GM12865 (cell line): ENCODE results near the gene ABHD8.
"Not testable (repeated sequence)": the region's sequence is repeated elsewhere in the genome, so short reads cannot be mapped to it uniquely, and the experiment has no call there.

Experiments used
- DNase-seq: peaks from one replicate; pipeline ENCODE4 v3.0.0; 2010; ENCODE audit warnings: low read depth
- H3K4me3 ChIP-seq: 2 replicates; pipeline ENCODE4 v1.5.1; 2011; ENCODE audit warnings: mild to moderate bottlenecking, low read depth, low read length, control low read depth
- TF ChIP-seq, protein P1 (sequence below): IDR thresholded peaks from 2 replicates; pipeline ENCODE4 v1.5.1; 2011; ENCODE audit warnings: low read length, control low read depth, low read depth, inconsistent platforms; ENCODE audit not compliant: insufficient read depth; ENCODE audit errors: missing control alignments

The ABHD8 gene

DNA sequence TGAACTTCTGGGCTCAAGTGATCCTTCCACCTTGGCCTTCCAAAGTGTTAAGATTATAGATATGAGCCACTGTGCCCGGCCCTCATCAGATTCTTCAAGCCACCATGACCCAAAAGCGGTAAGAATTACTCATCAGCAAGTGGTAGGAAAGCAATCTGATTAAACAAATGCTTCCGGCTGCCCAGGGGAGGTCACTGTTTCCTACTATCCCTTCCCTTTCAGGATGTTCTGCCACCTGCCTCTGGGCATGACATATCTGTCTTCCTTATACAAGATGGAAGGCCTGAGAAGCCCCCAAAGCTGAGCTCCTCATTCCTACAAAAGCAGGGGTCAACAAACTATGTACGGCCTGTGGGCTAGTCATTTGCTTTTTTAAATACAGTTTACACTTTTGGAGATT is 7.0 kb downstream of the ABHD8 start:
- H3K4me3 ChIP-seq, result no peak overlapping the region
- DNase-seq, result no peak
- TF ChIP-seq, protein P1, sequence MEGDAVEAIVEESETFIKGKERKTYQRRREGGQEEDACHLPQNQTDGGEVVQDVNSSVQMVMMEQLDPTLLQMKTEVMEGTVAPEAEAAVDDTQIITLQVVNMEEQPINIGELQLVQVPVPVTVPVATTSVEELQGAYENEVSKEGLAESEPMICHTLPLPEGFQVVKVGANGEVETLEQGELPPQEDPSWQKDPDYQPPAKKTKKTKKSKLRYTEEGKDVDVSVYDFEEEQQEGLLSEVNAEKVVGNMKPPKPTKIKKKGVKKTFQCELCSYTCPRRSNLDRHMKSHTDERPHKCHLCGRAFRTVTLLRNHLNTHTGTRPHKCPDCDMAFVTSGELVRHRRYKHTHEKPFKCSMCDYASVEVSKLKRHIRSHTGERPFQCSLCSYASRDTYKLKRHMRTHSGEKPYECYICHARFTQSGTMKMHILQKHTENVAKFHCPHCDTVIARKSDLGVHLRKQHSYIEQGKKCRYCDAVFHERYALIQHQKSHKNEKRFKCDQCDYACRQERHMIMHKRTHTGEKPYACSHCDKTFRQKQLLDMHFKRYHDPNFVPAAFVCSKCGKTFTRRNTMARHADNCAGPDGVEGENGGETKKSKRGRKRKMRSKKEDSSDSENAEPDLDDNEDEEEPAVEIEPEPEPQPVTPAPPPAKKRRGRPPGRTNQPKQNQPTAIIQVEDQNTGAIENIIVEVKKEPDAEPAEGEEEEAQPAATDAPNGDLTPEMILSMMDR, result no peak

DNA sequence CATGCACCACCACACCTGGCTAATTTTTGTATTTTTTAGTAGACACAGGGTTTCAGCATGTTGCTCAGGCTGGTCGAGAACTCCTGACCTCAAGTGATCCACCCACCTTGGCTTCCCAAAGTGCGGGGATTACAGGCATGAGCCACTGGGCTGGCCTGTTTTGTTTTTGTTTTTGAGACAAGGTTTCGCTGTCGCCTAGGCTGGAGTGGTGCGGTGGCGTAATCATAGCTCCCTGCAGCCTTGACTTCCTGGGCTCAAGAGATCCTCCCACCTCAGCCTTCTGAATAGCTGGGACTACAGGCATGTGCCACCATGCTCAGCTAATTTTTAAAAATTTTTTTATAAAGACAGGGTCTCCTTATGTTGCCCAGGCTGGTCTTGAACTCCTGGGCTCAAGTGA is 7.7 kb downstream of the ABHD8 start:
- not testable (repeated sequence) for DNase-seq, H3K4me3 ChIP-seq

DNA sequence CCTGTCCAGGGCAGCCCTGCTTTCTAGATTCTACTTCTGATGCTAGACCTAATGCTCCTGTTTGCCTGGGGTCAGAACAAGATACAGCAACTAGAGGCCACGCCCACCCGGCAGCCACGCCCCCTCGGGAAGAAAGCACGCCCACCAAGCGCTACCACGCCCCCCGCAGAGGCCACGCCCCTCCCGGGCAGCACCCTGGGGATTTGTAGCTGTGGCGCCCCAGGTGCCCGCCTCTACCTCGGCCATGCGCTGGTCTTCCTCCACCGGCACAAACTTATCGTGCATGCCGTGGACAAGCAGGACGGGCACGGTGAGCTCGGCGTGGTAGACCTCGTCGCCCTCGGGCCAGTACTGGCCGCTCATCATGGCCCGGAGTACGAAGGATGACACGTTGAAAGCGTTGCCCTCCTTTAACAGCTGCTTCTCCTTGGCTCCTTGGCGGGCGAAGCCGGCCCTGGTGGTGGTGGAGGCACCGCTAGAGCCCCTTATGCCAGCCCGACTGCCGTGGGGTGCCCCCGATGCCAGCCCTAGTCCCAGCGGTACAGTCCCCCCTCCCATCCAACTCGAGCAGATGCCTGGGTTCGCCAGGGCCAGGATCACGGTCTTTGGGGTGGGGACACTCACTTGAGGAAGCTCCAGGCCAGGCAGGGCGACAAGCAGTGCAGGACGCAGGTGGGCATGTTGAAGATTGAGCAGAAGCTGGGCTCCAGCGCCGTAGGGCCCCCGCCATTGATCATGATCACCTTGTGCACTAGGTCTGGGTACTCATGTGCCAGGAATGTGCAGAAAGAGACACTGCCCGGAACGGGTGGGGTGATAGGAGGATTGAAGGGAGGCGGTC is 9.0 kb downstream of the ABHD8 start:
- peak; percentile 69 for DNase-seq
- no peak overlapping the region for H3K4me3 ChIP-seq
- TF ChIP-seq, protein P1, result no peak

DNA sequence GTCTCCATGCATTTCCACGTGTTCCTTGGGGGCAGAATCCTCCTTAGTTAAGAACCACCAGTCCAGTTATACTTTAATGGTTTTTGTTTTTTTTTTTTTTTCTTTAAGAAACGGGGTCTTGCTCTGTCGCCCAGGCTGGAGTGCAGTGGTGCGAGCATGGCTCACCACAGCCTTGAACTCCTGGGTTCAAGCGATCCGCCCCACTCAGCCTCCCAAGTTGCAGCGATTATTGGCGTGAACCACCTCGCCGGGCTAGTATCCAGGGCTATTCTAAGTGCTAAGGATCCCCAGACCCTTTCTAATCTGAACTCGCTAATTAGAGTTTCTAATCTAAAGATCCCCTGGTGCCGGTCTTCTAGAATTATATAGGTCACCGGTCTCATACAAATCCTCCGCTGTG is 9.6 kb downstream of the ABHD8 start:
- DNase-seq, result no peak
- TF ChIP-seq, protein P1, result no peak
- H3K4me3 ChIP-seq, result no peak overlapping the region

DNA sequence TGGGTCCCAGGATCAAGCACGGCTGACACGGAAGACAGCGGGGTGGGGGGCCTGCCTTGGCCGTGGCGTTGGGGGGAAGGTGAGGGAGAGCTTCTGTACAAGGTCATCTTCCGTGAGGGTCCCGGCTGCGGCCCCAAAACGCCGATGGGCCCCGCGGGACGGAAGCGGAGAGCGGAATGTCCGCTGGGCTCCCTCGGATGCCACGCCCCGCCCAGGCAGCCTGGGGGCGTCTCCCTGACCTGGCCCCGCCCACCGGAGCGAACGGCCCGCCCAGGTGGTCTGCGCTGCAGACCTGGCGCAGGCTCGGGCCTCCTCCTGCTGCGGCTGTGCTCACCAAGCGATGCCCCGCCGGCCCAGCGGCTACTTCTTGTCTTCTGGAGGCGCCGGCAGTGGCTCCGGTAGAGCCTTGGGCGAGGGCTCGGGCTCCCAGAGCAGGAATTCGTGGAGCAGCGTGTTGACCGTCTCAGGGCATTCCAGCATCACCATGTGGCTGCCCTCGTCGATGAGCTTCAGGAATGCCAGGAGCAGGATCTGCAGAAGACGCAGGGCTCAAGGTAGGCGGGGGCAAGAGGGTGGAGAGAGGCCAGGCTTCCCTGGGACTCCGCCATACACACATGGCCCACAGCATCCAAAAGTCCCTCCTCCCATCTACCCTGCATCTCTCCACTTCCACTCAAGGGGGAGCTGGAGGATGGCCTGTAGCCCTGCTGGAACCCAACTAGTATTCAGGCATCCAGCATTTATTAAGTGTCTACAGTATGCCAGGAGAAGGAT is 10.7 kb downstream of the ABHD8 start:
- TF ChIP-seq, protein P1, result peak; percentile 84
- H3K4me3 ChIP-seq, result peak overlapping the region; percentile 51
- DNase-seq, result peak; percentile 90

DNA sequence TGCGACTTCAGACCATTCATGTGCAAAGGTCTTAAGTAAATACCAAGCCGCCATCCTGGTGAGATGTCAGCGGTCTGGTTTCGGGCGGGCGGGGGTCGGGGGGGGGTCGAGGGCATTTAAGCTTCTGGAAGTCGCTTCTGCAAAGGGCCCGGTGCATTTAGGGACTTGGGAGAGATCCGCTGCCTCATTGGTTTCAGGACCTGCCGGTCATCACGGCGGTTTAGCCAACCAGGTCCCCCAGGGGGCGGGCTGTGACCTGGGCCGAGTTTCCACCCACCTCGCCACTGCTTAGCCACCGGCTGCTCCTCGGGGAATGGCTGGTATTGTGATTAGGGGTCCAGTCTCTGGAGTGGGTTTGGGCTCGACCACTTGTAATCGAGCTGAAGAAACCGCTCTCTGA is 13.7 kb downstream of the ABHD8 start:
- H3K4me3 ChIP-seq, result no peak overlapping the region
- TF ChIP-seq, protein P1, result no peak
- peak; percentile 91 for DNase-seq

DNA sequence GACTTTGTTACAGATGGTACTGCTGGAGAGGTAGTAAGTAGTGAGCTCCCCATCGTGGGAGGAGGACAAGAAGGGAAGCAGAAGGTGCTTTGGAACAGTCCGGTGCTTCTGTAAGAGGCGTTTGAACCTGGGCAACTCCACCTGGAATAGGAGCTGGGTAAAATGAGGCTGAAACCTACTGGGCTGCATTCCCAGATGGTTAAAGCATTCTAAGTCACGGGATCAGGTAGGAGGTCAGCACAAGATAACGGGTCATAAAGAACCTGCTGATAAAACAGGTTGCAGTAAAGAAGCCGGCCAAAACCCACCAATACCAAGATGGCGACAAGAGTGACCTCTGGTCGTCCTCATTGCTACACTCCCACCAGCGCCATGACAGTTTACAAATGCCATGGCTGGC is 16.5 kb downstream of the ABHD8 start:
- DNase-seq, result no peak
- TF ChIP-seq, protein P1, result no peak
- H3K4me3 ChIP-seq, result no peak overlapping the region
